K562 (cell line): ENCODE measurements around the gene VBP1. TPM values are rescaled to one million over a fixed set of nuclear protein-coding genes. Genes with fewer than 3 reads are reported as not detected.

Experiments used
- ATF4 ChIP-seq: fragments of 450-650 bp; formaldehyde crosslinking; IDR thresholded peaks from 2 replicates; pipeline ENCODE4 v1.4.0; 2022; ENCODE audit warnings: mild to moderate bottlenecking, moderate library complexity
- BRCA1 ChIP-seq, 2 experiments: fragments of 450-650 bp in 1 of 2; sonication (generic) in 1 of 2; formaldehyde crosslinking in 1 of 2; IDR thresholded peaks; 2 replicates each; pipeline versions ENCODE4 v1.5.0 to v1.6.1; 2017 to 2020; ENCODE audit warnings: mild to moderate bottlenecking in 1 of 2, missing genetic modification reagents in 1 of 2
- CBX5 ChIP-seq: IDR thresholded peaks from 2 replicates; pipeline ENCODE4 v1.6.1; 2014; ENCODE audit warnings: low read depth, borderline replicate concordance
- CGGBP1 ChIP-seq: fragments of 250-450 bp; sonication (Bioruptor Pico); IDR thresholded peaks from 2 replicates; pipeline ENCODE4 v1.9.0; 2021; ENCODE audit warnings: mild to moderate bottlenecking
- CSDE1 ChIP-seq, 2 experiments: fragments of 450-650 bp; IDR thresholded peaks; 2 replicates each; pipeline ENCODE4 v1.6.1; 2016; ENCODE audit warnings: mild to moderate bottlenecking in 1 of 2
- DACH1 ChIP-seq: fragments of 450-650 bp; IDR thresholded peaks from 2 replicates; pipeline ENCODE4 v1.6.1; 2018; ENCODE audit not compliant: partially characterized antibody
- FOXM1 ChIP-seq, 2 experiments: fragments of 450-650 bp in 1 of 2; sonication (generic) in 1 of 2; formaldehyde crosslinking in 1 of 2; IDR thresholded peaks; 2 replicates each; pipeline versions ENCODE4 v1.6.1 to v1.9.0; 2017 to 2022; ENCODE audit warnings: low read depth in 2 of 2, mild to moderate bottlenecking in 2 of 2, missing genetic modification reagents in 1 of 2, moderate library complexity in 1 of 2
- HIVEP1 ChIP-seq: fragments of 250-450 bp; sonication (Bioruptor Pico); IDR thresholded peaks from 2 replicates; pipeline ENCODE4 v1.4.0; 2020; ENCODE audit warnings: mild to moderate bottlenecking
- ILK ChIP-seq: fragments of 450-650 bp; IDR thresholded peaks from 2 replicates; pipeline ENCODE4 v1.6.1; 2016; ENCODE audit warnings: missing genetic modification characterization, low read depth, mild to moderate bottlenecking, missing compliant biosample characterization, moderate library complexity, borderline replicate concordance
- KLF16 ChIP-seq: IDR thresholded peaks from 2 replicates; pipeline ENCODE4 v1.6.1; 2016; ENCODE audit warnings: antibody characterized with exemption
- MYBL2 ChIP-seq, 2 experiments: fragments of 450-650 bp in 1 of 2; sonication (generic) in 1 of 2; formaldehyde crosslinking in 1 of 2; IDR thresholded peaks; 2 replicates each; pipeline versions ENCODE4 v1.6.1 to v1.8.1; 2017 to 2022; ENCODE audit warnings: borderline replicate concordance in 1 of 2, inconsistent platforms in 1 of 2, low read depth in 1 of 2, mild to moderate bottlenecking in 1 of 2, missing genetic modification reagents in 1 of 2, moderate library complexity in 1 of 2
- NFE2L1 ChIP-seq: fragments of 450-650 bp; IDR thresholded peaks from 2 replicates; pipeline ENCODE4 v1.6.1; 2016; ENCODE audit warnings: missing genetic modification characterization, low read depth, mild to moderate bottlenecking, missing compliant biosample characterization, moderate library complexity, borderline replicate concordance
- NR0B1 ChIP-seq: fragments of 450-650 bp; IDR thresholded peaks from one replicate; pipeline ENCODE4 v1.6.1; 2018; ENCODE audit warnings: mild to moderate bottlenecking, moderate library complexity; ENCODE audit not compliant: partially characterized antibody
- PHB ChIP-seq: fragments of 250-450 bp; sonication (Bioruptor Pico); IDR thresholded peaks from 2 replicates; pipeline ENCODE4 v1.5.0; 2021
- PKNOX1 ChIP-seq: fragments of 450-650 bp; IDR thresholded peaks from 2 replicates; pipeline ENCODE4 v1.6.1; 2016
- POLR2G ChIP-seq: fragments of 200-400 bp; formaldehyde crosslinking; IDR thresholded peaks from 2 replicates; pipeline ENCODE4 v1.6.1; 2017; ENCODE audit warnings: low read depth, mild to moderate bottlenecking, antibody characterized with exemption, low read length, moderate library complexity
- ZEB2 ChIP-seq: fragments of 450-650 bp; IDR thresholded peaks from 2 replicates; pipeline ENCODE4 v1.6.1; 2016
- ZMIZ1 ChIP-seq, 2 experiments: fragments of 150-350 bp in 1 of 2; IDR thresholded peaks; 2 replicates each; pipeline ENCODE4 v1.6.1; 2012 to 2016; ENCODE audit warnings: low read depth in 2 of 2, low read length in 2 of 2, mild to moderate bottlenecking in 1 of 2, moderate library complexity in 1 of 2
- ZNF140 ChIP-seq: fragments of 250-450 bp; sonication (Bioruptor Pico); IDR thresholded peaks from 2 replicates; pipeline ENCODE4 v1.8.0; 2021; ENCODE audit warnings: moderate library complexity, mild to moderate bottlenecking, inconsistent platforms
- polyA plus RNA-seq, 8 experiments: library from polyadenylated mRNA; depleted of rRNA in 4 of 8; stranded (reverse) in 5 of 8; unstranded in 3 of 8; fragments of >200 nt; fragmentation: Nextera tagmentation in 2 of 8; fragmentation: Illumina TruSeq in 1 of 8; extraction: Ambion mirVana in 2 of 8; extraction: Trizol in 1 of 8; gene quantifications; 2 replicates each; pipeline versions ENCODE4 v1.2.1 to v1.2.3, GENCODE V29; 2011 to 2014; ENCODE audit warnings: inconsistent platforms in 1 of 8, missing spikeins in 1 of 8
- total RNA-seq, 7 experiments: library from RNA; depleted of rRNA in 6 of 7; stranded (reverse); fragments of >200 nt in 6 of 7; fragmentation: Illumina TruSeq in 2 of 7; extraction: Trizol in 2 of 7; gene quantifications; 2 replicates each; pipeline versions ENCODE4 v1.2.1 to v1.2.3, GENCODE V29; 2011 to 2021; ENCODE audit warnings: low replicate concordance in 1 of 7

The VBP1 gene
- total and polyA plus RNA-seq, 9 of the 15 experiments (the other 6 are each of a cell fraction or from before 2014, with no cell fraction given), result 83.2 to 263 (median 151) TPM

- TF ChIP-seq ZMIZ1 (IDR thresholded peaks at IDR 0.05; ENCODE audit: low read depth in 2 of 2, low read length in 2 of 2) (no peak), HIVEP1 (no peak), PHB (CRISPR knock-in tag) (no peak), CBX5 (no peak), ATF4 (CRISPR knock-in tag) (no peak), CGGBP1 (CRISPR knock-in tag) (no peak), ZEB2 (no peak), CSDE1 (IDR thresholded peaks at IDR 0.05) (no peak), KLF16 (no peak), MYBL2 (IDR thresholded peaks at IDR 0.05; ENCODE audit: low read depth) (peak; percentile 41; the same call in 1 of the 2 replicates), MYBL2 (CRISPR knock-in tag; IDR thresholded peaks at IDR 0.05; ENCODE audit: borderline replicate concordance) (no peak), PKNOX1 (peak; percentile 98), FOXM1 (IDR thresholded peaks at IDR 0.05; ENCODE audit: low read depth) (no peak), FOXM1 (CRISPR knock-in tag; IDR thresholded peaks at IDR 0.05; ENCODE audit: low read depth) (no peak), NR0B1 (no peak), ILK (tag) (no peak), DACH1 (no peak), BRCA1 (IDR thresholded peaks at IDR 0.05) (no peak), BRCA1 (CRISPR knock-in tag; IDR thresholded peaks at IDR 0.05) (no peak), ZNF140 (CRISPR knock-in tag) (no peak), POLR2G (peak; percentile 99), NFE2L1 (tag) (no peak)
These were observed at the start of gene VBP1 (continued) for GRCh38 chrX:155216179-155216939.
